ENCODE measurements around the gene SLC26A4. TPM values are rescaled to one million over a fixed set of nuclear protein-coding genes. Genes with fewer than 3 reads are reported as not detected.

Gene SLC26A4
- total RNA-seq, 2 donors from 2014 or later: 0.42 TPM; not detected in 1

DNA sequence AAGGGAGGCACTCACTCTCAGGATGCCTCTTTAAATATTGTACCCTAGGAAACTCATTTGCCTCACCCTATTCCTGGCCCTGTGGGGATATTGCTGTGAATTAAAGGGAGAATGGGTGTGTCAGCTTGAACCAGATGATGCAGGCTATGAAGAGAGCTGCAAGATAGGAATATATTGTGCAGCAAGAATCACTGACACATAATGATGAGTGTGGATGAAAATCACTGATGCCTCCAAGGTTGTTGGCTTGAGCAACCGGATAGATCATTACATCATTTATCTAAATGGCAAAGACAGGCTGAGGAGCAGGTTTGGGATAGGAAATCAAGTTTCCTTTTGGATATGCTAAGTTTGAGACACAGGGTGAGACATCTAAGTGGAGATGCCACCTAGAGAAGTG, 6.2 kb downstream of the SLC26A4 start:
- DNase-seq: no peak
- Histone ChIP-seq H3K27me3 (ENCODE audit: control insufficient read depth, insufficient read depth, low read length, poor library complexity, severe bottlenecking) (peaks cover 28% of the 10 kb centered on the region), H3K9me3 (ENCODE audit: control insufficient read depth, low read length) (no peaks in the 10 kb centered on the region), H3K9ac (ENCODE audit: extremely low read depth, low read length, poor library complexity, severe bottlenecking) (no peak overlapping the region), H3K27ac (ENCODE audit: low read depth, low read length) (no peak overlapping the region), H3K36me3 (ENCODE audit: control insufficient read depth, insufficient read depth, low read length) (no peaks in the 10 kb centered on the region), H3K4me3 (ENCODE audit: low read length) (no peak overlapping the region), H3K4me1 (ENCODE audit: control insufficient read depth, insufficient read depth, low read length) (no peaks in the 10 kb centered on the region)
- Mint-ChIP-seq H3K27ac (no peak overlapping the region), H3K4me3 (no peak overlapping the region), H3K4me1 (peaks cover 9% of the 10 kb centered on the region), H3K27me3 (ENCODE audit: insufficient read depth) (peaks cover 34% of the 10 kb centered on the region), H3K36me3 (ENCODE audit: low read depth) (no peaks in the 10 kb centered on the region), H3K9me3 (no peaks in the 10 kb centered on the region)
- TF ChIP-seq, protein P1, sequence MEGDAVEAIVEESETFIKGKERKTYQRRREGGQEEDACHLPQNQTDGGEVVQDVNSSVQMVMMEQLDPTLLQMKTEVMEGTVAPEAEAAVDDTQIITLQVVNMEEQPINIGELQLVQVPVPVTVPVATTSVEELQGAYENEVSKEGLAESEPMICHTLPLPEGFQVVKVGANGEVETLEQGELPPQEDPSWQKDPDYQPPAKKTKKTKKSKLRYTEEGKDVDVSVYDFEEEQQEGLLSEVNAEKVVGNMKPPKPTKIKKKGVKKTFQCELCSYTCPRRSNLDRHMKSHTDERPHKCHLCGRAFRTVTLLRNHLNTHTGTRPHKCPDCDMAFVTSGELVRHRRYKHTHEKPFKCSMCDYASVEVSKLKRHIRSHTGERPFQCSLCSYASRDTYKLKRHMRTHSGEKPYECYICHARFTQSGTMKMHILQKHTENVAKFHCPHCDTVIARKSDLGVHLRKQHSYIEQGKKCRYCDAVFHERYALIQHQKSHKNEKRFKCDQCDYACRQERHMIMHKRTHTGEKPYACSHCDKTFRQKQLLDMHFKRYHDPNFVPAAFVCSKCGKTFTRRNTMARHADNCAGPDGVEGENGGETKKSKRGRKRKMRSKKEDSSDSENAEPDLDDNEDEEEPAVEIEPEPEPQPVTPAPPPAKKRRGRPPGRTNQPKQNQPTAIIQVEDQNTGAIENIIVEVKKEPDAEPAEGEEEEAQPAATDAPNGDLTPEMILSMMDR (conservative IDR thresholded peaks at IDR 0.05): no peak
- 100% methylated on average over 1 of the region's 1 CpG; no CpG with 5 or more reads in 1 of the 2 experiments for WGBS, 2 experiments (ENCODE audit: insufficient coverage in 1 of 2, insufficient read length in 1 of 2)

DNA sequence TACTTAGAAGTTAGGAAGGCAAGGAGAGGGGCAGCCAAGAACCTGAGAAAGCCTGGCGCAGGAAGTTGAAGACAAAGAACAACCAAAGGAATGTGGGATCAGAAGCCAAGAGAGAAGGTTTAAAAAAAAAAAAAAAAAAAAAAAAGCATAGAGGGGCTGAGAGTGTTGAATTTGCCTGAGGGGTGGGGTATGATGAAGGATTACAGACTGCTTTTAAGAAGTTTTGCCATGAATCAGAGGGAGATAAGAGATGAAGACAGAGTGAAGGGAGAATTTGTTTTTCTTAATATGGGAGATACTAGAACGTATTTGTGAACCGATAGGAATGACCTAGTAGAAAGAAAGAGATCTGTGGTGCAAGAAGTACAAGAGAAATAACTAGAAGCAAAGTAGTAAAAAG, 6.7 kb downstream of the SLC26A4 start:
- H3K4me3 Mint-ChIP-seq: no peak overlapping the region
- Histone ChIP-seq H3K27ac (ENCODE audit: low read depth, low read length) (no peak overlapping the region), H3K4me1 (ENCODE audit: control insufficient read depth, insufficient read depth, low read length) (no peaks in the 10 kb centered on the region), H3K27me3 (ENCODE audit: control insufficient read depth, insufficient read depth, low read length, poor library complexity, severe bottlenecking) (peaks cover 22% of the 10 kb centered on the region), H3K9ac (ENCODE audit: extremely low read depth, low read length, poor library complexity, severe bottlenecking) (no peak overlapping the region), H3K9me3 (ENCODE audit: control insufficient read depth, low read length) (no peaks in the 10 kb centered on the region), H3K4me3 (ENCODE audit: low read length) (no peak overlapping the region), H3K36me3 (ENCODE audit: control insufficient read depth, insufficient read depth, low read length) (no peaks in the 10 kb centered on the region)
- WGBS, 2 experiments (ENCODE audit: insufficient coverage in 1 of 2, insufficient read length in 1 of 2): 89 to 94% methylated on average over 2 to 3 of the region's 3 CpGs
- no peaks in the 10 kb centered on the region for H3K9me3 Mint-ChIP-seq
- H3K36me3 Mint-ChIP-seq (ENCODE audit: low read depth): no peaks in the 10 kb centered on the region
- H3K27me3 Mint-ChIP-seq (ENCODE audit: insufficient read depth): peaks cover 29% of the 10 kb centered on the region
- no peak for DNase-seq
- peaks cover 8% of the 10 kb centered on the region for H3K4me1 Mint-ChIP-seq
- TF ChIP-seq, protein P1 (conservative IDR thresholded peaks at IDR 0.05): no peak
- no peak overlapping the region for H3K27ac Mint-ChIP-seq

DNA sequence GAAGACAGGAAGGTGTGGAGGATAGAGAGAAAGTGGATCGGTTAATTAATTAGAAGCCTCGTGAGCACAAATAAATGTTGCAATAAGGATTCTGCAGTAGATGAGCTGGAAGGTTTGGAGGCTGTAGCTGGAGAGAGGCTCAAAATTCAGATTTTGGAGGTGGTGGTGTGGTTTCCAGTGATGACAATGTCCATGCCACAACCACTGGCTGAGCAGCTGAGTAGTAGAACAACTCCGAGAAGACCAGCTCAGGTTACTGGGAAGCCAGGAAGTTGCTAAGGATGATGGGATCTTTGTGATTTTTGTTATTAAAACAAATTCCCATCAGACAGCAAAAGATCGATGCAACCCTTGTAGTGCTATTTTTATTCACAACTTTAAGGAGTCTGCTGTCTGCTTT, 7.7 kb downstream of the SLC26A4 start:
- no peaks in the 10 kb centered on the region for H3K36me3 ChIP-seq (ENCODE audit: control insufficient read depth, insufficient read depth, low read length)
- Mint-ChIP-seq H3K27ac (no peak overlapping the region), H3K4me3 (no peak overlapping the region), H3K36me3 (ENCODE audit: low read depth) (no peaks in the 10 kb centered on the region), H3K9me3 (no peaks in the 10 kb centered on the region), H3K4me1 (peaks cover 7% of the 10 kb centered on the region), H3K27me3 (ENCODE audit: insufficient read depth) (peaks cover 23% of the 10 kb centered on the region)
- TF ChIP-seq, protein P1 (conservative IDR thresholded peaks at IDR 0.05): no peak
- H3K4me3 ChIP-seq (ENCODE audit: low read length): no peak overlapping the region
- H3K4me1 ChIP-seq (ENCODE audit: control insufficient read depth, insufficient read depth, low read length): no peaks in the 10 kb centered on the region
- WGBS, 2 experiments (ENCODE audit: insufficient coverage in 1 of 2, insufficient read length in 1 of 2): 91 to 93% methylated on average over 2 to 4 of the region's 4 CpGs
- no peaks in the 10 kb centered on the region for H3K9me3 ChIP-seq (ENCODE audit: control insufficient read depth, low read length)
- H3K27ac ChIP-seq (ENCODE audit: low read depth, low read length): no peak overlapping the region
- no peak for DNase-seq
- peaks cover 13% of the 10 kb centered on the region for H3K27me3 ChIP-seq (ENCODE audit: control insufficient read depth, insufficient read depth, low read length, poor library complexity, severe bottlenecking)
- H3K9ac ChIP-seq (ENCODE audit: extremely low read depth, low read length, poor library complexity, severe bottlenecking): no peak overlapping the region
